Suprapubic skin (tissue), 4 donors: ENCODE measurements around the gene CHN1.

Experiments
- CTCF ChIP-seq, 2 donors: fragments of 200-600 bp in 1 of 2; fragments of 450-650 bp in 1 of 2; sonication (generic) in 1 of 2; IDR thresholded peaks; one replicate each; pipeline ENCODE4 v1.5.1; 2016 to 2019; ENCODE audit warnings: antibody characterized with exemption in 2 of 2, mild to moderate bottlenecking in 1 of 2, moderate library complexity in 1 of 2
- POLR2A ChIP-seq, 2 donors: fragments of 450-650 bp; IDR thresholded peaks; one replicate each; pipeline ENCODE4 v1.6.1; 2017; ENCODE audit warnings: antibody characterized with exemption in 2 of 2, mild to moderate bottlenecking in 2 of 2, moderate library complexity in 2 of 2
- POLR2AphosphoS5 ChIP-seq, 3 donors: sonication (generic); formaldehyde crosslinking; IDR thresholded peaks; one replicate each; pipeline ENCODE4 v1.6.1; 2017; ENCODE audit warnings: antibody characterized with exemption in 3 of 3

GRCh38 chr2:174916270-174916930, 88.8 kb downstream of the CHN1 start:
- TF ChIP-seq POLR2AphosphoS5 (IDR thresholded peaks at IDR 0.05) (no peak), CTCF (IDR thresholded peaks at IDR 0.05) (no peak), POLR2A (IDR thresholded peaks at IDR 0.05) (no peak)
